Smooth muscle cell (in vitro differentiated cells): ENCODE measurements around the gene NPR1. TPM values are rescaled to one million over a fixed set of nuclear protein-coding genes. Genes with fewer than 3 reads are reported as not detected.
"Not testable (repeated sequence)": the region's sequence is repeated elsewhere in the genome, so short reads cannot be mapped to it uniquely, and the experiment has no call there.

Experiments used
- DNase-seq: peaks from one replicate; lab custom pipeline; 2025; ENCODE audit not compliant: unreplicated experiment; lab: John Stamatoyannopoulos, UW
- H2AFZ ChIP-seq: fragments of 200-600 bp; sonication (generic); 2 replicates; pipeline ENCODE4 v1.6.0; 2016; ENCODE audit warnings: antibody characterized with exemption, low read depth, mild to moderate bottlenecking
- H3F3A ChIP-seq: fragments of 200-600 bp; sonication (generic); 2 replicates; pipeline ENCODE4 v1.6.0; 2017; ENCODE audit warnings: antibody characterized with exemption, low read depth
- H3K27ac ChIP-seq: fragments of 200-600 bp; sonication (generic); 2 replicates; pipeline ENCODE4 v1.5.1; 2016; ENCODE audit warnings: low read depth, mild to moderate bottlenecking
- H3K27me3 ChIP-seq: fragments of 200-600 bp; sonication (generic); 2 replicates; pipeline ENCODE4 v1.6.1; 2016; ENCODE audit warnings: low read depth, mild to moderate bottlenecking
- H3K36me3 ChIP-seq: fragments of 200-600 bp; sonication (generic); 2 replicates; pipeline ENCODE4 v1.5.1; 2016; ENCODE audit warnings: low read depth
- H3K4me1 ChIP-seq: fragments of 200-600 bp; sonication (generic); 2 replicates; pipeline ENCODE4 v1.5.1; 2016; ENCODE audit warnings: low read depth
- H3K4me2 ChIP-seq: fragments of 200-600 bp; sonication (generic); 2 replicates; pipeline ENCODE4 v1.6.0; 2016; ENCODE audit warnings: mild to moderate bottlenecking
- H3K4me3 ChIP-seq: fragments of 200-600 bp; sonication (generic); 2 replicates; pipeline ENCODE4 v1.5.1; 2016; ENCODE audit warnings: mild to moderate bottlenecking
- H3K79me2 ChIP-seq: fragments of 200-600 bp; sonication (generic); 2 replicates; pipeline ENCODE4 v1.6.0; 2016; ENCODE audit warnings: low read depth, mild to moderate bottlenecking
- H3K9ac ChIP-seq: fragments of 200-600 bp; sonication (generic); 2 replicates; pipeline ENCODE4 v1.6.0; 2016; ENCODE audit warnings: low read depth
- H3K9me3 ChIP-seq: fragments of 200-600 bp; sonication (generic); replicated peaks from 2 replicates; pipeline ENCODE4 v1.5.1; 2016; ENCODE audit warnings: low read depth
- H4K20me1 ChIP-seq: fragments of 200-600 bp; sonication (generic); 2 replicates; pipeline ENCODE4 v1.6.0; 2016; ENCODE audit warnings: low read depth
- WGBS: methylation state at CpG from one replicate; pipeline ENCODE4 v1.1.7; 2016; ENCODE audit warnings: low lambda C conversion rate; 5-methylcytosine and 5-hydroxymethylcytosine counted together
- polyA plus RNA-seq: library from polyadenylated mRNA; unstranded; fragments of >200 nt; fragmentation: Nextera tagmentation; extraction: Ambion mirVana; gene quantifications from 2 replicates; pipeline ENCODE4 v1.2.1, GENCODE V29; 2016
- total RNA-seq: library from RNA; depleted of rRNA; stranded (reverse); fragments of >200 nt; gene quantifications from 2 replicates; pipeline ENCODE4 v1.2.3, GENCODE V29; 2014
- TF ChIP-seq, protein P1 (sequence below): fragments of 200-600 bp; sonication (generic); IDR thresholded peaks from 2 replicates; pipeline ENCODE4 v1.5.1; 2017; ENCODE audit warnings: borderline replicate concordance, mild to moderate bottlenecking, antibody characterized with exemption; ENCODE audit not compliant: insufficient read depth, poor library complexity, severe bottlenecking

Gene NPR1
- total and polyA plus RNA-seq, 2 experiments from 2014 or later: 0.24 to 0.54 TPM

DNA sequence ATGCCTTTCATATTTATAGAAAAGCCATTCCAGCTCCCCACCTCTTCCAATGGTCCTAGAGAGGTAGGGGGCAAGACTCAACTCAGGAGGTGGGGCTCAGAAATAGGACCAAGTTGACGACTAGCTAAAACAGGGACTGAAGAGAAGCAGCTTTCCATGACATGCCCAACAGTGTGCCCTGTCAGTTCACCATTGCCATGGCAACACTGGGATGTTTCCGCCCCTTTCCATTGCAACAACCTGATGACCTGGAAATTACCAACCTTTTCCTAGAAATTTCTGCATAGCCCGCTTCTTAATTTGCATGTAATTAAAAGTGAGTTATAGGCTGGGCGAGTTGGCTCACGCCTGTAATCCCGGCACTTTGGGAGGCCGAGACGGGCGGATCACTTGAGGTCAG lies 27.0 kb downstream of the NPR1 start:
- Histone ChIP-seq H3K36me3 (no peaks in the 10 kb centered on the region), H3K4me2 (no peak overlapping the region), H3K27ac (no peak overlapping the region), H3K4me3 (no peak overlapping the region), H3K27me3 (no peaks in the 10 kb centered on the region), H3F3A (no peaks in the 10 kb centered on the region), H2AFZ (no peak overlapping the region), H3K9ac (no peak overlapping the region), H3K79me2 (no peaks in the 10 kb centered on the region), H3K9me3 (no peaks in the 10 kb centered on the region), H3K4me1 (no peaks in the 10 kb centered on the region), H4K20me1 (no peaks in the 10 kb centered on the region)
- WGBS: 97% methylated on average over 9 of the region's 9 CpGs
- TF ChIP-seq, protein P1, sequence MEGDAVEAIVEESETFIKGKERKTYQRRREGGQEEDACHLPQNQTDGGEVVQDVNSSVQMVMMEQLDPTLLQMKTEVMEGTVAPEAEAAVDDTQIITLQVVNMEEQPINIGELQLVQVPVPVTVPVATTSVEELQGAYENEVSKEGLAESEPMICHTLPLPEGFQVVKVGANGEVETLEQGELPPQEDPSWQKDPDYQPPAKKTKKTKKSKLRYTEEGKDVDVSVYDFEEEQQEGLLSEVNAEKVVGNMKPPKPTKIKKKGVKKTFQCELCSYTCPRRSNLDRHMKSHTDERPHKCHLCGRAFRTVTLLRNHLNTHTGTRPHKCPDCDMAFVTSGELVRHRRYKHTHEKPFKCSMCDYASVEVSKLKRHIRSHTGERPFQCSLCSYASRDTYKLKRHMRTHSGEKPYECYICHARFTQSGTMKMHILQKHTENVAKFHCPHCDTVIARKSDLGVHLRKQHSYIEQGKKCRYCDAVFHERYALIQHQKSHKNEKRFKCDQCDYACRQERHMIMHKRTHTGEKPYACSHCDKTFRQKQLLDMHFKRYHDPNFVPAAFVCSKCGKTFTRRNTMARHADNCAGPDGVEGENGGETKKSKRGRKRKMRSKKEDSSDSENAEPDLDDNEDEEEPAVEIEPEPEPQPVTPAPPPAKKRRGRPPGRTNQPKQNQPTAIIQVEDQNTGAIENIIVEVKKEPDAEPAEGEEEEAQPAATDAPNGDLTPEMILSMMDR: no peak
- DNase-seq: no peak

DNA sequence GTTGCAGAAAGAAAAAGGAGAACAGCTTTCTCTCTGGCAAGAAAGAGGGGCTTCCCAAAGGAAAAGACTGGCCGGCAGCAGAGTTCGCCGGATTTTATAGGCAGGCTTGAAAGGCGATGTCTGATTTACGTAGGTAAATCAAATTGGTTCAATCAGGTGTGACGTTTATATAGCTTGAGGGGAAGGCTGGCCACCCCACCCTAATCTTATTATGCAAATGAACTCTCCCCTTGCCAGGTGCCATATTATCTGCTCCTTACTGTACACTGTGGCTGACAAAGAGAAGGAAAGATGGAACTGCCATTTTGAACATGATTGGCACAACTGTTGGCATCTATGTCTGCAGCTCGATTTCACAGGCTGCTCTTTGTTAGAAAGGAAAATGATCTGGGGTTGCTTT lies 32.5 kb downstream of the NPR1 start:
- Histone ChIP-seq H3K27me3 (no peaks in the 10 kb centered on the region), H3K9ac (no peak overlapping the region), H3F3A (no peaks in the 10 kb centered on the region), H2AFZ (no peak overlapping the region), H3K9me3 (no peaks in the 10 kb centered on the region), H3K27ac (no peak overlapping the region), H3K4me1 (no peaks in the 10 kb centered on the region), H3K4me2 (no peak overlapping the region), H3K4me3 (no peak overlapping the region), H4K20me1 (no peaks in the 10 kb centered on the region), H3K79me2 (no peaks in the 10 kb centered on the region), H3K36me3 (no peaks in the 10 kb centered on the region)
- WGBS: 84% methylated on average over 7 of the region's 7 CpGs
- TF ChIP-seq, protein P1: no peak
- DNase-seq: no peak

DNA sequence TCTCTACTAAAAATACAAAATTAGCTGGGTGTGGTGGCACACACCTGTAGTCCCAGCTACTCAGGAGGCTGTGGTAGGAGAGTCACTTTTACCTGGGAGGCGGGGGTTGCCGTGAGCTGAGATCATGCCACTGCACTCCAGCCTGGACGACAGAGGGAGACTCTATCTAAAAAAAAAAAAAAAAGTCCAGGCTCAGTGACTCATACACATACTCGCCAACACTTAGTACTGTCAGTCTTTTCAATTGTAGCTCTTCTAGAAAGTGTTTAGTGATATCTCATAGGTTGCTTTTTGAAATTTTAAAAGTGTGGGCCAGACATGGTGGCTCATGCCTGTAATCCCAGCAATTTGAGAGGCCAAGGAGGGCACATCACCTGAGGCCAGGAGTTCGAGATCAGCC lies 37.7 kb downstream of the NPR1 start:
- 83% methylated on average over 5 of the region's 5 CpGs for WGBS
- not testable (repeated sequence) for DNase-seq, H3K4me3 ChIP-seq

DNA sequence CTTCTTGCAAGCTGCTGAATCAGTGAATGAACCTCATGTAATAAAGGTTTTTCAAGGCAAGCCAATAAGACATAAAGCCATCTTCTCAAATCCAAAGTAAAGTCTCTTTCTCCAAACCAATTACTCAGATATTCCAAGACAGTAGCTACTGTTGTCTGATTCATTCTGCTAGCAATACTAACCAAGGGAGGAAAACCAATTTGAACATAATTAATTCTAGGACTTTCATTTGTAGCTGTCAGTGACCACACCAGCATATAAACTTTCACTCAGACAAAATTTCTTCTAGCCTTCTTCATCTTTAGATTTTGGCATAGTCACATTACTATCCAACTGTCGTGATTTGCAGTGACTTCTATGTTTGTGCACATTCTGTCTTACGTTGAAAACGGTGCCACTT lies 38.8 kb downstream of the NPR1 start:
- Histone ChIP-seq H3F3A (no peaks in the 10 kb centered on the region), H3K4me3 (no peak overlapping the region), H3K4me1 (no peaks in the 10 kb centered on the region), H3K27ac (no peak overlapping the region), H4K20me1 (no peaks in the 10 kb centered on the region), H3K36me3 (no peaks in the 10 kb centered on the region), H3K9me3 (no peaks in the 10 kb centered on the region), H3K9ac (no peak overlapping the region), H3K4me2 (no peak overlapping the region), H3K27me3 (no peaks in the 10 kb centered on the region), H3K79me2 (no peaks in the 10 kb centered on the region), H2AFZ (no peak overlapping the region)
- WGBS: 94% methylated on average over 3 of the region's 3 CpGs
- TF ChIP-seq, protein P1: no peak
- no peak for DNase-seq

More for the DNA sequence above, 37.7 kb downstream of the NPR1 start:
- not testable (repeated sequence) for H3K27me3 ChIP-seq, H3K4me2 ChIP-seq, H3K9me3 ChIP-seq, H3K4me1 ChIP-seq, H3K79me2 ChIP-seq, H4K20me1 ChIP-seq, H3F3A ChIP-seq, H3K36me3 ChIP-seq, H2AFZ ChIP-seq, H3K9ac ChIP-seq, H3K27ac ChIP-seq
